Breast epithelium (tissue), 4 donors: ENCODE data around the gene HDAC8. TPM values are rescaled to one million over a fixed set of nuclear protein-coding genes. Genes with fewer than 3 reads are reported as not detected.
A peak's percentile ranks its signal among the peaks of the same experiment; 100 is the strongest.

ENCODE experiments used
- DNase-seq, 2 donors: peaks; one replicate each; pipeline ENCODE4 v3.0.0-alpha.2; 2019; ENCODE audit warnings: low spot score in 2 of 2
- H3K27ac ChIP-seq, 2 donors: fragments of 200-600 bp; sonication (generic) in 1 of 2; one replicate each; pipeline ENCODE4 v1.5.1; 2016 to 2019; ENCODE audit warnings: mild to moderate bottlenecking in 1 of 2
- H3K27me3 ChIP-seq, 2 donors: fragments of 200-600 bp; sonication (generic) in 1 of 2; one replicate each; pipeline versions ENCODE4 v1.5.1 to v1.6.0; 2017 to 2019; ENCODE audit warnings: control low read depth in 1 of 2, mild to moderate bottlenecking in 1 of 2
- H3K36me3 ChIP-seq: fragments of 200-600 bp; one replicate; pipeline ENCODE4 v1.5.1; 2019
- H3K4me1 ChIP-seq, 2 donors: fragments of 200-600 bp; sonication (generic); one replicate each; pipeline ENCODE4 v1.5.1; 2016 to 2019; ENCODE audit warnings: control low read depth in 1 of 2
- H3K4me3 ChIP-seq, 3 donors: fragments of 200-600 bp; sonication (generic); 1 replicate in 2 of 3; 2 replicates in 1 of 3; pipeline ENCODE4 v1.5.1; 2016 to 2019; ENCODE audit warnings: mild to moderate bottlenecking in 3 of 3, moderate library complexity in 2 of 3
- H3K9me3 ChIP-seq, 2 donors: fragments of 200-600 bp; sonication (generic) in 1 of 2; one replicate each; pipeline ENCODE4 v1.5.1; 2016 to 2019; ENCODE audit warnings: control low read depth in 1 of 2
- CTCF ChIP-seq, 3 donors: fragments of 450-650 bp; IDR thresholded peaks; one replicate each; pipeline ENCODE4 v1.5.1; 2016 to 2017; ENCODE audit warnings: antibody characterized with exemption in 3 of 3, mild to moderate bottlenecking in 3 of 3, moderate library complexity in 3 of 3
- POLR2A ChIP-seq: fragments of 450-650 bp; IDR thresholded peaks from one replicate; pipeline ENCODE4 v1.6.1; 2016; ENCODE audit warnings: antibody characterized with exemption, mild to moderate bottlenecking, moderate library complexity
- POLR2AphosphoS5 ChIP-seq, 3 donors: sonication (generic); formaldehyde crosslinking; IDR thresholded peaks; one replicate each; pipeline ENCODE4 v1.6.1; 2017; ENCODE audit warnings: antibody characterized with exemption in 3 of 3
- intact Hi-C: fragments of 100-400 bp; cut with DNase I; formaldehyde crosslinking; loops from one replicate; pipeline ENCODE4 v1.15.1; 2023; ENCODE audit warnings: low total_unique reads
- total RNA-seq, 3 donors: library from RNA; depleted of rRNA; stranded (reverse); fragments of >200 nt; gene quantifications; one replicate each; pipeline ENCODE4 v1.1.0, GENCODE V29; 2016

HDAC8 gene
- total RNA-seq, 3 donors from 2014 or later, result 29.1 to 62.6 (median 51.5) TPM

GRCh38 chrX:72308209-72308565, 264.5 kb downstream of the HDAC8 start:
- no peak for DNase-seq

GRCh38 chrX:72307646-72308051, 265.0 kb downstream of the HDAC8 start:
- DNase-seq, result no peak
- peak overlapping the region; percentile 46 to 78 (median 57) for H3K4me3 ChIP-seq
- no peaks in the 10 kb centered on the region for H3K9me3 ChIP-seq
- no peaks in the 10 kb centered on the region for H3K36me3 ChIP-seq
- peaks cover 4 to 89% of the 10 kb centered on the region in 2 donors for H3K27me3 ChIP-seq
- H3K27ac ChIP-seq, result no peak overlapping the region
- peaks cover 5 to 6% of the 10 kb centered on the region in 2 donors for H3K4me1 ChIP-seq
- intact Hi-C loops, result no loop called here
- TF ChIP-seq POLR2AphosphoS5 (IDR thresholded peaks at IDR 0.05) (no peak), POLR2A (no peak), CTCF (IDR thresholded peaks at IDR 0.05) (no peak)

More at GRCh38 chrX:72308209-72308565, 264.5 kb downstream of the HDAC8 start:
- H3K27me3 ChIP-seq, result peaks cover 4 to 88% of the 10 kb centered on the region in 2 donors
- no peaks in the 10 kb centered on the region for H3K9me3 ChIP-seq
- peak overlapping the region in 2 of 3 donors; percentile 40 to 78 for H3K4me3 ChIP-seq
- H3K27ac ChIP-seq, result no peak overlapping the region
- TF ChIP-seq POLR2A (no peak), POLR2AphosphoS5 (IDR thresholded peaks at IDR 0.05) (no peak), CTCF (IDR thresholded peaks at IDR 0.05) (no peak)
- H3K36me3 ChIP-seq, result no peaks in the 10 kb centered on the region
- peaks cover 5 to 6% of the 10 kb centered on the region in 2 donors for H3K4me1 ChIP-seq
- intact Hi-C loops, result no loop called here

GRCh38 chrX:72306851-72307645, 265.6 kb downstream of the HDAC8 start:
- Histone ChIP-seq H3K27ac (no peak overlapping the region), H3K4me3 (peak overlapping the region; percentile 46 to 78 (median 57)), H3K9me3 (no peaks in the 10 kb centered on the region), H3K27me3 (peaks cover 4 to 89% of the 10 kb centered on the region in 2 donors), H3K4me1 (peaks cover 5 to 6% of the 10 kb centered on the region in 2 donors), H3K36me3 (no peaks in the 10 kb centered on the region)
- DNase-seq, result peak in 1 of 2 donors; percentile 30
- intact Hi-C loops, result no loop called here
- TF ChIP-seq CTCF (IDR thresholded peaks at IDR 0.05), result no peak
- no peak for TF ChIP-seq POLR2A
- TF ChIP-seq POLR2AphosphoS5 (IDR thresholded peaks at IDR 0.05), result no peak

GRCh38 chrX:72306085-72306801, 266.4 kb downstream of the HDAC8 start:
- H3K4me3 ChIP-seq, result peak overlapping the region; percentile 46 to 78 (median 57)
- H3K27ac ChIP-seq, result no peak overlapping the region
- no peaks in the 10 kb centered on the region for H3K9me3 ChIP-seq
- TF ChIP-seq POLR2A (no peak), CTCF (IDR thresholded peaks at IDR 0.05) (no peak), POLR2AphosphoS5 (IDR thresholded peaks at IDR 0.05) (no peak)
- intact Hi-C loops, result no loop called here
- H3K4me1 ChIP-seq, result peaks cover 5 to 6% of the 10 kb centered on the region in 2 donors
- H3K27me3 ChIP-seq, result peaks cover 4 to 89% of the 10 kb centered on the region in 2 donors
- DNase-seq, result no peak
- no peaks in the 10 kb centered on the region for H3K36me3 ChIP-seq
